GM21717 (cell line): ENCODE measurements around the gene SLC35A5.

Experiments
- ATAC-seq: cut with Tn5 transposase; IDR thresholded peaks from one replicate; pipeline ENCODE4 v1.9.1; 2021; ENCODE audit warnings: mild to moderate bottlenecking, moderate library complexity; ENCODE audit not compliant: unreplicated experiment

Gene SLC35A5

DNA sequence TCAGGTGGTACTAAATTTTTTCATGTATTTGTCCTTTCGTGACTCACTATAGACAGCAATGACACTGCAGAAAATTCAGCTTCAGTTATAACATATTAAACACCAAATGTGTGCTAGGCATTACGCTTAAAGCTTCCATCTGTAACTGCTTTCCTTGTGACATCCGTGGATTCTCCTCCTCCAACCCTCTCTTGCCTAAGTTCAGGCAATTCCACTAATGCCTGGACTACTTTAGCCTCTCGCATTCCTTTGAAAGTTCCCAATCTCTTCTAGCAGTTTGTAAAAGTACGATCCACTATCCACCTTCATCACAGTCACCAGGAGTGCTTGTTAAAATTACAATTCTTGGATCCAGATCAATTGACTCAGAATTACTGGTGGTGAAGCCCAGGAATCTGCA lies 61.4 kb downstream of the SLC35A5 start:
- ATAC-seq = no peak

DNA sequence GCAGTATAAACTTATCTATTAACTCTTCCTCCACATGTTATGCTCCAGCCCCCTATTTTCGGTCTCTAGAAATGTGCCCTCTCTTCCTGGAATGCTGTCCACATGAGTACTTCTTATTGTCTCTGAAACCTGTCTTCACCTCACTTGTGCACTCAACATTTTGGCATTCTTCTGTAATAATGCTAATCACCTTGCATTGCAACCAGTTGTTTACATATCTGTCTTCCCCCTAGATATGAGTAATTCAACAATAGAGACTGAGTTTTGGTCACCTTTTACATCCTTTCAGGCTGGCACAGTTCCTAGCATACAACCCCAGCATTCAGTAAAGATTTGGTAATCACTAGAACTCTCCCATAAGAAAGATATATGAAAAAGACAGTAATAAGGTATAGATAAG lies 61.9 kb downstream of the SLC35A5 start:
- ATAC-seq = no peak

DNA sequence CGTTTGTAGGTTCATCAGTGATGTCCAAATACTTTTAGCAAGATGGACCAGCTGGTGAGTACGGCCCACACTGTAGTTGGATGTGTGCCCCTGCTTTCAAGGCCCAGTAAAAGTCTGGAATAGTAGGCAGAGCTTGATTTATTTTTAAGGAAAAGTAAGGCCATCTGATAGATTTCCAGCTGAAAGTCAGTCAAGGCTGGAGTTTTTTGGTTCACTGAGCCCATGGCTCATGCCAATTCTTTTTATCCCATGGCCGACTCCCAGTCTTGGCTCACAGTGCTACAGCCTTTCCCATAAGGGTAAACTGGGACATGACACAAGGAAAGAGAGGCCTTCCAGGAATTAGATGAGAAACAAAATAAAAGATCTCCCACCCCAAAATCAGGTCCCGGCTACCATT lies 65.6 kb downstream of the SLC35A5 start:
- ATAC-seq = no peak

DNA sequence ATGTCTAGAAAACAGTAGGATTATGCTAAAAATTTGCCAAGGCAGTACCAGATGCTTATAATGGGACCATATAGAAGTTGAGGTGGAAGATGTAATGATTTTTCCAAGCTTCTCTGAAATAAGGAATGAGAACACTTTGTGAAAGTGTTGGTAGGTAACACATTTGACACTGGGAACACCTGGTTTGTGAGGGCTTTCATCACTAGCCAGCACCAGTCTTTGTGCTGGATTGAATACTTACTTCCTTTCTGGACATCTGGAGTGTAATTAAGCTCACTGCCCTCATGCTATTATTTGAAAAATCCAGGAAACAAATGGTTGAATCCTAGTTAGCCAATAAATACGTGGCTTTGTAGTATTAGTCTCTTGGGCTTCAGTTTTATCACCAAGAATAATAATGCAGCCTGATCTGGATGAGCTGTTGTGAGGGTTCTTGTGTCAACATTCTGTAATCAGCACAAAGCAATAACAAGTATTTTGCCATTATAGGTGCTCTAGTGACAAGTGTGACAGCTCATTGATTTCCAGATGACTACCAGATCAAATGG lies 66.1 kb downstream of the SLC35A5 start:
- ATAC-seq = no peak

DNA sequence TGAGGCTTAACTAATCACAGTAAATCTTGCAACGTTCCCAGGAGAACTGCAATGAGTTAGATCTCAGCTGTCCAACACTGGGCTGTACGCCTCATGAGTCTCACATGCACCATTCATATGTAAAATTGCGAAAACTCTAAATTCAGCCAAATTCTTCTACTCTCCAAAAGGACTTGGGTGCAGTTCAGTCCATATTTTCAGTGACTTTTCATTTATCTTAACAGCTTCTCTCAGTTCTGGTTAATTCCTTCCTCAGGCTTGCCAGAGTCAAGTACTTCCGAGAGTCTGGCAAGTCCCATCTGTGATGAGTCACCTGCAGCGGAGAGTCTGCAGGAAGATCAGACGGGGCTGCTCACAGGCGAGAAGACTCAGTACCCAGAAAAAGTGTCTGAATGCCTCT lies 67.6 kb downstream of the SLC35A5 start:
- peak; percentile 49 for ATAC-seq

DNA sequence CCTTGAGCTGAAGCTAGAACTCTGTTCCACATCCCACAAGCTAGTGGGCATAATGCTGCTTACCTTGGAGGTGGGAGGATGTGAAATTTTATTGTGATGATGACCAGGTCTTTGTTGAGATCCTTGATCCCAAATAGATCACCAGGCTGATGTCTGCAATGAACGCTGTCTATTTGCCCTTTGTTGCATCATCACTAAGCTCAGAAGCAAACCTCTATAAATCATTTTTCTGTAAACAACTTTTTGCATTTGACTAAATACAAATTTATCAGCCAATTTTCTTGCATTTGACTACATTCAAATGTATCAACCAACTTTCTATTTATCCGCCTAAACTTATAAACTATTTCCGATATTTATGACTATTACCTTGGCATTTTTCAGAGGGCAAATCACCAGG lies 69.4 kb downstream of the SLC35A5 start:
- ATAC-seq = no peak

DNA sequence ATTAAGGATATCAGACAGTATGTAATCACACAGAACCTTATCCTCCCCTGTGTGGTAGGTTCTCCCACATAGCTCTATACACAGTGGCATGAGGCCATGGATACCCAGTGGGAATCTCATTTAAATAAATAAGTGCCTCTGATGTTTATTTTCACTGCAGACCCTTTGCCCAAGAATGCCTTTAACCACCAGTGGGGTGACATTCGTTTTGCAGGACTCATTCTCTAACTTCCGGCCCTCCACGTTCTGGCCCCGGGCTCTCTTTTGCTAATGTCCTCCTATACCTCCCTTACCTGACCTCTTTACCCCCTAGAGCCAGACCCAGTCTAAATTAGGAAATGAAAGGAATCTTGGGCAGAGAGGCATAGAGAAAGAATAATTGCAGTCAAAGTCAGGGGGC lies 70.8 kb downstream of the SLC35A5 start:
- no peak for ATAC-seq

DNA sequence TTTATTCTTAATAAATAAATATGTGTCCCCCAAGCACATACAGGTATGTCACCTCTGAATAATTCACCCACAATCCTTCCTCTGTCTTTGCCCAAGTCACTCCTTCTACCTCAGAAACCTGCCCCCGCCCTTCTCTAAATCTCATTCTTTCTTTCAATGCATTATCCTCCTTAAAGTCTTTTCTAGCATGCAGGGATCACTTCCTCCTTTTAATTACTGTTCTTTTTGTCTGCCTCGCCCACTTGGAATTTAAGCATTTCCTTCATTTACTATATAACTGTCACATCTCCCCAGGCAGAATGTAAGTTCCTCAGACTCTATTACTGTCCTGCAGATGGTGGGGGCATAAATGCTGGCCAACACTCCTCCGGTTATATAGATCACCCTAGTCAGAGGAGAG lies 71.3 kb downstream of the SLC35A5 start:
- no peak for ATAC-seq

DNA sequence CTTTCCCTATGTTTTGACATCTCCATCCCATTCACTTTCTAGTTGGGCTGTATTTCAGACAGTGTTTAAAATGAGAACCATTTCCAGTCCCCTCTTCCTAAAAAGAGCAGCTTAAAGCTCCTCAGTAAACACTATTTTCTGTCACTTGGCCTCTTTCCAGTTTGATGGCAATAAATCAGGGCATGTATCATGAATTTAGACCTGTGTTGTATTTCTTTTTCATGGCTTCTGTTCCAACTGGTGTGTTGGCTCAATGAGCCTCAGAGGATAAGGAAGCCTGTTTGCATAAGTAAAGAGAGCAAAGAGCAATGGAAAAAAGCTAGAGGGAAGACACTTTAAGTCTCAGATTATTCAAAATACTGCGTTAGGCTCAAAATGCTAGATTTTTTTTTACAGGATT lies 71.9 kb downstream of the SLC35A5 start:
- no peak for ATAC-seq

DNA sequence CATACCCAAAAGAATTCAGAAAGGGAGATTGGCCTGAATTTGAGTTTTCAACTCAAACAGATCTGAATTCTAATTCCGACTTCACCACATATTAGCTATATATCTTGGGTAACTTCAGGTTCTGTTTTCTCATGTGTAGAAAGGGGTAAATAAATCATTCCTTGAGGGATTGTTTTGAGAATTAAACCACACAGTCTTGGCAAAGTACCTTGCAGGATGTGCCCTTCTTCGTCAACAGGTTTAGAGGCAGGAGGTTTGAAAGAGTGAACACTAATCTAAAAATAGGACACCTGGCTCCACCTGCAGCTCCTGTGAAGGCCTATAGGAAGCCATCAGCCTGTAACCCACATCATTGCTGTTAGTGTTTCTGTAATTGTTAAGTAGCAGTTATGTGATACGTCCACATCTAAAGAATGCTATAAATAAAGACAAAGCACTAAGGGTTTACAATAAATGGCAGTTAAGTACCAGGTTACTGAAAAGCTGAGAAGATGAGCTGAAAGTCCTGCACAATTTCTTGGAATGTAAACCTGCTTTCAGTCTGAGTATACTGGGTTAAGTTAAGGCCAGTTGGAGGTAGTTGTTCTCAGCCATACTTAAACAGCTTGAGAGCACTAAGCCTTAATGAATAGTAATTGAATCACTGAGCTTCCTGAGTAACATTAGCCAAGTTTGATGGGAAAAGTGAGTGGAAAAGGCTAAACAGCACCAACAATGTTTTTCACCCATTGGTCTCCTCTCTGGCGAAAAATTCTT lies 73.1 kb downstream of the SLC35A5 start:
- ATAC-seq = no peak
